ENCODE results near the gene PDLIM1.

The PDLIM1 gene

GRCh38 chr10:95264227-95265051, 26.4 kb downstream of the PDLIM1 start:
- TF ChIP-seq, protein P1, sequence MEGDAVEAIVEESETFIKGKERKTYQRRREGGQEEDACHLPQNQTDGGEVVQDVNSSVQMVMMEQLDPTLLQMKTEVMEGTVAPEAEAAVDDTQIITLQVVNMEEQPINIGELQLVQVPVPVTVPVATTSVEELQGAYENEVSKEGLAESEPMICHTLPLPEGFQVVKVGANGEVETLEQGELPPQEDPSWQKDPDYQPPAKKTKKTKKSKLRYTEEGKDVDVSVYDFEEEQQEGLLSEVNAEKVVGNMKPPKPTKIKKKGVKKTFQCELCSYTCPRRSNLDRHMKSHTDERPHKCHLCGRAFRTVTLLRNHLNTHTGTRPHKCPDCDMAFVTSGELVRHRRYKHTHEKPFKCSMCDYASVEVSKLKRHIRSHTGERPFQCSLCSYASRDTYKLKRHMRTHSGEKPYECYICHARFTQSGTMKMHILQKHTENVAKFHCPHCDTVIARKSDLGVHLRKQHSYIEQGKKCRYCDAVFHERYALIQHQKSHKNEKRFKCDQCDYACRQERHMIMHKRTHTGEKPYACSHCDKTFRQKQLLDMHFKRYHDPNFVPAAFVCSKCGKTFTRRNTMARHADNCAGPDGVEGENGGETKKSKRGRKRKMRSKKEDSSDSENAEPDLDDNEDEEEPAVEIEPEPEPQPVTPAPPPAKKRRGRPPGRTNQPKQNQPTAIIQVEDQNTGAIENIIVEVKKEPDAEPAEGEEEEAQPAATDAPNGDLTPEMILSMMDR (IDR thresholded peaks at IDR 0.05; ENCODE audit: low read depth, low read length): no peak
- H3K4me3 ChIP-seq (ENCODE audit: low read depth, low read length): no peak overlapping the region

- no peak overlapping the region for H3K4me3 ChIP-seq (ENCODE audit: low read depth, low read length)
- TF ChIP-seq, protein P1 (IDR thresholded peaks at IDR 0.05; ENCODE audit: low read depth, low read length): no peak
These were observed 27.0 kb downstream of the PDLIM1 start for GRCh38 chr10:95263864-95264226.

DNA sequence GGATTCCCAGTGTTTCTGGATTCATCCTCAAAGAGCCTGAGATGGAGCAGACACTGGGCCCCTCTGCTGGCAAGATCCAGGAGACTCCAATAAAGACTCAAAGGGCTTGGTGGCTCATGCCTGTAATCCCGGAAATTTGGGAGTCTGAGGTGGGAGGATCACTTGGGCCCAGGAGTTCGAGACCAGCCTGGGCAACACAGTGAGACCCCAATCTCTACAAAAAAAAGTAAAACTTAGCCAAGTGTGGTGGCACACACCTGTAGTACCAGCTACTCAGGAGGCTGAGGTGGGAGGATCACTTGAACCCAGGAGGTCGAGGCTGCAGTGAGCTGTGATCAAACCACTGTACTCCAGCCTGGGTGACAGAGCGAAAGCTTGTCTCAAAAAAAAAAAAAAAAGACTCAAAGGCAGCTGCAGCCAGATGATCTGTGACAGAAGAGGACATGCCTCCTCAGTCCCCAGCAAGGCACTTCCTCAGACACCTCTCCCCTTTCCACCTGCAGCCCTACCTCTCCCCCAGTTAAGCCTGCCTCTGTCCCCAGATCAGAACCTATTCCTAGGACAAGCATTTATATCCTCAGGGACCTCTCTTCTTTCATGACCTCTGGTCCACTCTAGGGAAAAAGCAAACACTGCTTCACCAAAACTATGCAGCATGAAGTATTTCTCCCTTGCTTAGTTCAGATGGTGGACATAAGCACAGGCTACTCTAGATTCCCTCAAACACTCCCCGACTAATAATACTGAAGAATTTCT, 27.9 kb downstream of the PDLIM1 start:
- TF ChIP-seq, protein P1 (IDR thresholded peaks at IDR 0.05; ENCODE audit: low read depth, low read length): no peak
- no peak overlapping the region for H3K4me3 ChIP-seq (ENCODE audit: low read depth, low read length)

- no peak overlapping the region for H3K4me3 ChIP-seq (ENCODE audit: low read depth, low read length)
- TF ChIP-seq, protein P1 (IDR thresholded peaks at IDR 0.05; ENCODE audit: low read depth, low read length): no peak
These were observed 28.9 kb downstream of the PDLIM1 start for GRCh38 chr10:95261926-95262325.

GRCh38 chr10:95260909-95261552, 29.8 kb downstream of the PDLIM1 start:
- no peak overlapping the region for H3K4me3 ChIP-seq (ENCODE audit: low read depth, low read length)
- TF ChIP-seq, protein P1 (IDR thresholded peaks at IDR 0.05; ENCODE audit: low read depth, low read length): no peak

DNA sequence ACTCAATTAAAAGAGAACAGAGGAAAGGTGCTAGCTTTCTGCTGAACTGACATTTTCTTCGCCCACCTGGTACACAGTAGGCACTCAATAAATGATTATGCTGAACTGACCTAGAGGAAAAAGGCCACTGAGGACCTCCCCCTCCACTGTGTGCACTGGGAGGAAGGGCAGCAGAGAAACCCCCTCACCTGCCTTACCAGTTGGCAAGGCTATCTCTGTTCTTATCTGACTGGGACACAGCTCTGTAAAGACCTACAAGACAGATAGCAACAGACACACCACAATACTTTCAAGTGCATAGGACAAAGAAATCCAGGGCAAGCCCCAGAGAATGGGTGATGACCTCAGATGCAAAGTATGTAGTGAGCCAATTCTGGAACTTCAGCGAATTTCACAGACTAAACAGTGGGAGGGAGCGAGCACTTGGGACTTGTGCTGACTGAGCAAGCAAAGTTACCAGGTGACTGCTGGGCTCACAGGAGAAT, 30.4 kb downstream of the PDLIM1 start:
- no peak overlapping the region for H3K4me3 ChIP-seq (ENCODE audit: low read depth, low read length)
- TF ChIP-seq, protein P1 (IDR thresholded peaks at IDR 0.05; ENCODE audit: low read depth, low read length): no peak

Data from WI38 (cell line).